Uterus (tissue), 4 donors: ENCODE data around the gene AP1AR. TPM values are rescaled to one million over a fixed set of nuclear protein-coding genes. Genes with fewer than 3 reads are reported as not detected.
A peak's percentile ranks its signal among the peaks of the same experiment; 100 is the strongest.
"Not testable (repeated sequence)": the region's sequence is repeated elsewhere in the genome, so short reads cannot be mapped to it uniquely, and the experiment has no call there.

ENCODE experiments used
- DNase-seq, 2 donors: peaks; one replicate each; pipeline ENCODE4 v3.0.0-alpha.2; 2019 to 2020
- H3K27ac ChIP-seq, 2 donors: fragments of 200-600 bp; sonication (generic); 1 replicate in 1 of 2; 2 replicates in 1 of 2; pipeline ENCODE4 v1.5.1; 2016 to 2018
- H3K27me3 ChIP-seq, 2 donors: fragments of 200-600 bp; sonication (generic); one replicate each; pipeline ENCODE4 v1.5.1; 2018 to 2019; ENCODE audit warnings: control low read depth in 1 of 2
- H3K36me3 ChIP-seq, 2 donors: fragments of 200-600 bp; sonication (generic); one replicate each; pipeline ENCODE4 v1.5.1; 2019; ENCODE audit warnings: control low read depth in 1 of 2
- H3K4me1 ChIP-seq, 2 donors: fragments of 200-600 bp; sonication (generic); one replicate each; pipeline ENCODE4 v1.5.1; 2018 to 2019; ENCODE audit warnings: control low read depth in 1 of 2
- H3K4me3 ChIP-seq, 2 donors: fragments of 200-600 bp; sonication (generic); 1 replicate in 1 of 2; 2 replicates in 1 of 2; pipeline ENCODE4 v1.5.1; 2018 to 2019; ENCODE audit warnings: mild to moderate bottlenecking in 1 of 2
- H3K9me3 ChIP-seq, 2 donors: fragments of 200-600 bp; sonication (generic); one replicate each; pipeline ENCODE4 v1.5.1; 2019; ENCODE audit warnings: control low read depth in 1 of 2
- CTCF ChIP-seq, 4 experiments: fragments of 200-600 bp in 2 of 4; fragments of 450-650 bp in 2 of 4; sonication (generic) in 2 of 4; IDR thresholded peaks; one replicate each; pipeline ENCODE4 v1.5.1; 2016 to 2019; ENCODE audit warnings: antibody characterized with exemption in 4 of 4, mild to moderate bottlenecking in 2 of 4, moderate library complexity in 1 of 4
- POLR2A ChIP-seq, 2 donors: fragments of 450-650 bp; IDR thresholded peaks; one replicate each; pipeline ENCODE4 v1.6.1; 2016; ENCODE audit warnings: antibody characterized with exemption in 2 of 2, mild to moderate bottlenecking in 1 of 2, moderate library complexity in 1 of 2
- intact Hi-C: fragments of 100-400 bp; cut with DNase I; formaldehyde crosslinking; loops from one replicate; pipeline ENCODE4 v1.15.1; 2023; ENCODE audit warnings: low total_unique reads
- total RNA-seq, 4 donors: library from RNA; depleted of rRNA in 3 of 4; stranded (reverse); fragments of >200 nt in 3 of 4; gene quantifications; one replicate each; pipeline versions ENCODE4 v1.1.0 to v1.2.4, GENCODE V29; 2014 to 2023
- donor health status: DM: yes; HTN: yes; CAD: no.

The AP1AR gene
- total RNA-seq, 4 donors from 2014 or later = 2.3 to 37.7 (median 17.6) TPM

- H3K27me3 ChIP-seq = no peaks in the 10 kb centered on the region
- no peaks in the 10 kb centered on the region for H3K9me3 ChIP-seq
- intact Hi-C loops = no loop called here
- no peaks in the 10 kb centered on the region for H3K4me1 ChIP-seq
- TF ChIP-seq CTCF (IDR thresholded peaks at IDR 0.05) (no peak), POLR2A (IDR thresholded peaks at IDR 0.05) (no peak)
- no peak overlapping the region for H3K27ac ChIP-seq
- no peaks in the 10 kb centered on the region for H3K36me3 ChIP-seq
- H3K4me3 ChIP-seq = no peak overlapping the region
- DNase-seq = no peak
Measured at GRCh38 chr4:112290341-112290740, 58.8 kb downstream of the AP1AR start.

- peak within 1 kb of the TSS; percentile 33 to 41 for H3K4me3 ChIP-seq
- no peaks in the 10 kb centered on the region for H3K9me3 ChIP-seq
- intact Hi-C loops = no loop called here
- peak within 1 kb of the TSS; percentile 69 to 84 for H3K27ac ChIP-seq
- peak in 1 of 2 donors; percentile 35 for DNase-seq
- TF ChIP-seq POLR2A (IDR thresholded peaks at IDR 0.05) (peak; percentile 51 to 73), CTCF (IDR thresholded peaks at IDR 0.05) (no peak)
- H3K36me3 ChIP-seq = no peaks in the 10 kb centered on the region
- H3K4me1 ChIP-seq = no peaks in the 10 kb centered on the region
- H3K27me3 ChIP-seq = no peaks in the 10 kb centered on the region
Measured at GRCh38 chr4:112296949-112297880, 65.6 kb downstream of the AP1AR start, which contains the start of gene ALPK1. ALPK1 (plus strand) TSS chr4:112297369.

GRCh38 chr4:112299721-112300120 lies 68.1 kb downstream of the AP1AR start:
- intact Hi-C loops = no loop called here
- Histone ChIP-seq H3K27ac (no peak overlapping the region), H3K4me3 (no peak overlapping the region), H3K27me3 (no peaks in the 10 kb centered on the region), H3K9me3 (no peaks in the 10 kb centered on the region), H3K4me1 (no peaks in the 10 kb centered on the region), H3K36me3 (no peaks in the 10 kb centered on the region)
- no peak for DNase-seq
- TF ChIP-seq POLR2A (IDR thresholded peaks at IDR 0.05) = no peak

- intact Hi-C loops = no loop called here
- Histone ChIP-seq H3K4me3 (no peak overlapping the region), H3K36me3 (no peaks in the 10 kb centered on the region), H3K9me3 (no peaks in the 10 kb centered on the region), H3K27ac (no peak overlapping the region), H3K27me3 (no peaks in the 10 kb centered on the region), H3K4me1 (no peaks in the 10 kb centered on the region)
- DNase-seq = no peak
- no peak for TF ChIP-seq POLR2A (IDR thresholded peaks at IDR 0.05)
- no peak for TF ChIP-seq CTCF (IDR thresholded peaks at IDR 0.05)
Measured at GRCh38 chr4:112302320-112303274, 71.0 kb downstream of the AP1AR start.

GRCh38 chr4:112305477-112305876 lies 73.9 kb downstream of the AP1AR start:
- intact Hi-C loops = not testable (repeated sequence)

GRCh38 chr4:112309263-112309791 lies 77.7 kb downstream of the AP1AR start:
- H3K4me1 ChIP-seq, H3K9me3 ChIP-seq, DNase-seq, H3K27ac ChIP-seq, H3K27me3 ChIP-seq, H3K4me3 ChIP-seq, intact Hi-C loops, H3K36me3 ChIP-seq: not testable (repeated sequence)

More at GRCh38 chr4:112305477-112305876, 73.9 kb downstream of the AP1AR start:
- H3K4me1 ChIP-seq, H3K27ac ChIP-seq, H3K27me3 ChIP-seq, H3K9me3 ChIP-seq, H3K36me3 ChIP-seq, DNase-seq, H3K4me3 ChIP-seq: not testable (repeated sequence)
